Right lobe of liver (tissue), 6 donors: ENCODE data around the gene HOXA13. TPM values are rescaled to one million over a fixed set of nuclear protein-coding genes. Genes with fewer than 3 reads are reported as not detected.

Source experiments
- ATAC-seq, 4 donors: fragments of 200-7000 bp; cut with Tn5 transposase; one replicate each; pipeline ENCODE4 v1.9.1; 2020; ENCODE audit warnings: mild to moderate bottlenecking in 4 of 4, moderate library complexity in 4 of 4
- DNase-seq, 3 donors: peaks; one replicate each; pipeline ENCODE4 v3.0.0-alpha.2; 2020
- H3K27ac ChIP-seq, 3 donors: fragments of 200-600 bp; one replicate each; pipeline ENCODE4 v1.8.0; 2022
- H3K27me3 ChIP-seq, 2 donors: fragments of 200-600 bp; one replicate each; pipeline ENCODE4 v1.8.0; 2022
- H3K36me3 ChIP-seq, 4 donors: fragments of 200-600 bp; sonication (generic) in 1 of 4; one replicate each; pipeline versions ENCODE4 v1.5.1 to v1.8.0; 2017 to 2022; ENCODE audit warnings: control low read depth in 1 of 4
- H3K4me1 ChIP-seq, 4 donors: fragments of 200-600 bp; sonication (generic) in 1 of 4; one replicate each; pipeline versions ENCODE4 v1.5.1 to v1.8.0; 2017 to 2022; ENCODE audit warnings: control low read depth in 1 of 4
- H3K4me3 ChIP-seq, 3 donors: fragments of 200-600 bp; one replicate each; pipeline ENCODE4 v1.8.0; 2022
- H3K9me3 ChIP-seq, 4 donors: fragments of 200-600 bp; sonication (generic) in 1 of 4; one replicate each; pipeline versions ENCODE4 v1.5.1 to v1.8.0; 2017 to 2022; ENCODE audit warnings: control low read depth in 1 of 4
- CTCF ChIP-seq, 4 donors: fragments of 200-600 bp in 3 of 4; fragments of 450-650 bp in 1 of 4; IDR thresholded peaks; one replicate each; pipeline versions ENCODE4 v1.5.1 to v1.8.0; 2016 to 2022; ENCODE audit warnings: antibody characterized with exemption in 4 of 4, mild to moderate bottlenecking in 2 of 4
- POLR2A ChIP-seq: fragments of 450-650 bp; IDR thresholded peaks from one replicate; pipeline ENCODE4 v1.6.1; 2017; ENCODE audit warnings: antibody characterized with exemption, mild to moderate bottlenecking
- WGBS: methylation state at CpG from one replicate; pipeline ENCODE4 v1.1.6; 2018; ENCODE audit warnings: low coverage, low lambda C conversion rate; ENCODE audit not compliant: insufficient coverage; ENCODE audit errors: missing lambda C conversion rate; 5-methylcytosine and 5-hydroxymethylcytosine counted together
- intact Hi-C, 2 donors: fragments of 100-400 bp; cut with DNase I; formaldehyde crosslinking; loops; one replicate each; pipeline versions ENCODE4 v1.11.2 to v1.14.1; 2022
- total RNA-seq, 6 experiments: library from RNA; depleted of rRNA in 2 of 6; stranded (reverse); fragments of >200 nt in 2 of 6; fragmentation: NEBNext Ultra II Directional in 3 of 6; extraction: Animal tissue kit (Norgen Biotek cat#: 25700) in 3 of 6; gene quantifications; one replicate each; pipeline versions ENCODE4 v1.1.0 to v1.2.4, GENCODE V29; 2016 to 2023
- donor health status: DM: no; HTN: yes; CAD: no.
- donor health status: DM: no; HTN: no; CAD: no.
- donor health status: DM: no; HTN: no; CAD: no.
- donor health status: DM: no; HTN: yes; CAD: no.
- donor health status: DM: no; HTN: yes; CAD: no.

HOXA13 gene
- total RNA-seq, 6 experiments from 2014 or later = not detected

- ATAC-seq (peak in 2 of 4 donors; percentile 15 to 19), DNase-seq (peak in 1 of 3 donors; percentile 53)
- Histone ChIP-seq H3K9me3 (no peaks in the 10 kb centered on the region), H3K36me3 (no peaks in the 10 kb centered on the region), H3K27ac (no peak overlapping the region), H3K4me1 (peaks cover 0 to 24% (median 5%) of the 10 kb centered on the region in 4 donors), H3K4me3 (no peak overlapping the region), H3K27me3 (peaks cover 36 to 85% of the 10 kb centered on the region in 2 donors)
- WGBS = 10% methylated on average over 12 of the region's 42 CpGs
- intact Hi-C loops = no loop called here
- TF ChIP-seq CTCF (IDR thresholded peaks at IDR 0.05) = no peak
- TF ChIP-seq POLR2A = no peak
These were observed 7.9 kb downstream of the HOXA13 start for GRCh38 chr7:27191833-27192545.

- H3K4me3 ChIP-seq = no peak overlapping the region
- H3K36me3 ChIP-seq = no peaks in the 10 kb centered on the region
- WGBS = 15% methylated on average over 4 of the region's 15 CpGs
- no peak overlapping the region for H3K27ac ChIP-seq
- DNase-seq = peak in 1 of 3 donors; percentile 10
- ATAC-seq = no peak
- H3K27me3 ChIP-seq = peaks cover 36 to 86% of the 10 kb centered on the region in 2 donors
- intact Hi-C loops = no loop called here
- H3K9me3 ChIP-seq = no peaks in the 10 kb centered on the region
- TF ChIP-seq CTCF (IDR thresholded peaks at IDR 0.05) (no peak), POLR2A (no peak)
- peaks cover 0 to 24% (median 5%) of the 10 kb centered on the region in 4 donors for H3K4me1 ChIP-seq
These were observed 8.6 kb downstream of the HOXA13 start for GRCh38 chr7:27191161-27191731.

GRCh38 chr7:27189997-27190748 lies 9.7 kb downstream of the HOXA13 start:
- Histone ChIP-seq H3K4me3 (no peak overlapping the region), H3K9me3 (no peaks in the 10 kb centered on the region), H3K27ac (no peak overlapping the region), H3K4me1 (peaks cover 0 to 24% (median 5%) of the 10 kb centered on the region in 4 donors), H3K36me3 (no peaks in the 10 kb centered on the region), H3K27me3 (peaks cover 31 to 87% of the 10 kb centered on the region in 2 donors)
- TF ChIP-seq POLR2A = no peak
- no peak for TF ChIP-seq CTCF (IDR thresholded peaks at IDR 0.05)
- ATAC-seq = no peak
- intact Hi-C loops = no loop called here
- no peak for DNase-seq
- WGBS = 23% methylated on average over 6 of the region's 7 CpGs

GRCh38 chr7:27189295-27189996 lies 10.4 kb downstream of the HOXA13 start:
- H3K27ac ChIP-seq = no peak overlapping the region
- DNase-seq (peak in 1 of 3 donors; percentile 37), ATAC-seq (peak in 2 of 4 donors; percentile 3 to 8)
- H3K36me3 ChIP-seq = no peaks in the 10 kb centered on the region
- peaks cover 0 to 29% (median 5%) of the 10 kb centered on the region in 4 donors for H3K4me1 ChIP-seq
- intact Hi-C loops = no loop called here
- no peak overlapping the region for H3K4me3 ChIP-seq
- H3K27me3 ChIP-seq = peaks cover 27 to 87% of the 10 kb centered on the region in 2 donors
- no peak for TF ChIP-seq CTCF (IDR thresholded peaks at IDR 0.05)
- no peak for TF ChIP-seq POLR2A
- H3K9me3 ChIP-seq = no peaks in the 10 kb centered on the region
- WGBS = 0% methylated on average over 2 of the region's 22 CpGs
